Measurements from ENCODE around the gene SOCS6. TPM values are rescaled to one million over a fixed set of nuclear protein-coding genes. Genes with fewer than 3 reads are reported as not detected.
"Not testable (repeated sequence)": the region's sequence is repeated elsewhere in the genome, so short reads cannot be mapped to it uniquely, and the experiment has no call there.

Gene SOCS6
- total RNA-seq, 1 experiment from 2014 or later, result 21.1 TPM

- no peak for DNase-seq (ENCODE audit: low spot score)
Measured at GRCh38 chr18:70355620-70356385, 67.0 kb downstream of the SOCS6 start.

GRCh38 chr18:70358105-70358406 is 69.2 kb downstream of the SOCS6 start:
- peak; percentile 55 for DNase-seq (ENCODE audit: low spot score)

GRCh38 chr18:70359071-70359470 is 70.2 kb downstream of the SOCS6 start:
- DNase-seq (ENCODE audit: low spot score), result no peak

- DNase-seq (ENCODE audit: low spot score), result no peak
Measured at GRCh38 chr18:70362258-70362657, 73.4 kb downstream of the SOCS6 start.

GRCh38 chr18:70363861-70364260 is 75.0 kb downstream of the SOCS6 start:
- DNase-seq (ENCODE audit: low spot score), result no peak

DNA sequence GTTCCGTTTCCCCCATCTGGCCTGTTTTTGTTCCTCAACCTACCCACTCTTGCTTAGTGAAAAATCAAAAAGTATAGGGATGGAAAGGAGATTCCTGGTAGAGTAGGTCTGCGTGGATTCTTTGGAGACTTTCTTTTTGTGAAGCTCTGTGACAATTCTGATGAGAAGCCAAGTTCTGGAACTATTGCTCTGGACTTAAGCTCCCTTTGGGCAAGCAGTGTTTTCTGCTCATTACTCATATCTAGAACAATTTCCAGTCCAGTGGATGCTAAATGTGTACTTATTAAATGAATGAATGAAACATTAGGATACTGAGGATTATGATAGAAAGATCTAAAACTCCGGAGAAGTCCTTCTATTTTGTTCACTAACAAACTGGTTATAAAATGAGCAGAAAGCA is 76.5 kb downstream of the SOCS6 start:
- no peak for DNase-seq (ENCODE audit: low spot score)

GRCh38 chr18:70366174-70366573 is 77.3 kb downstream of the SOCS6 start:
- DNase-seq (ENCODE audit: low spot score), result no peak

DNA sequence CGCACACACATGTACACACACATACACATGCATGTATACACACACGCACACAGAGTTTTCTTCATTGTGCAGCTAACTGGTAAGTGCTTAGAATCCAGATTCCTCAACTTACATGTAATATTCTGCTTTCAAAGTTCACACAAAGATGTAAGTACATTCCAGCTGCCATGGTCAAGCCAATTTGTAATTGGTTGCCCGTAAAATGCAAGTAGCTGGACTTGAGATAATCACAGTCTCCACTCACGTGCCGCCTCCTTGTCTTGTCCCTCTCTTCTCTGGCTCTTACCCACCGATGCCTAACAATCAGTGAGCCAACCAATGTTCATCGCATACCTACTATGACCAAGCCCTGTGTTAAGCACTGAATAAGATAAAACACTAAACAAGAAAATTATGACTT is 77.8 kb downstream of the SOCS6 start:
- no peak for DNase-seq (ENCODE audit: low spot score)

GRCh38 chr18:70367344-70367743 is 78.5 kb downstream of the SOCS6 start:
- DNase-seq (ENCODE audit: low spot score), result not testable (repeated sequence)

GRCh38 chr18:70368903-70369302 is 80.1 kb downstream of the SOCS6 start:
- DNase-seq (ENCODE audit: low spot score), result no peak

DNA sequence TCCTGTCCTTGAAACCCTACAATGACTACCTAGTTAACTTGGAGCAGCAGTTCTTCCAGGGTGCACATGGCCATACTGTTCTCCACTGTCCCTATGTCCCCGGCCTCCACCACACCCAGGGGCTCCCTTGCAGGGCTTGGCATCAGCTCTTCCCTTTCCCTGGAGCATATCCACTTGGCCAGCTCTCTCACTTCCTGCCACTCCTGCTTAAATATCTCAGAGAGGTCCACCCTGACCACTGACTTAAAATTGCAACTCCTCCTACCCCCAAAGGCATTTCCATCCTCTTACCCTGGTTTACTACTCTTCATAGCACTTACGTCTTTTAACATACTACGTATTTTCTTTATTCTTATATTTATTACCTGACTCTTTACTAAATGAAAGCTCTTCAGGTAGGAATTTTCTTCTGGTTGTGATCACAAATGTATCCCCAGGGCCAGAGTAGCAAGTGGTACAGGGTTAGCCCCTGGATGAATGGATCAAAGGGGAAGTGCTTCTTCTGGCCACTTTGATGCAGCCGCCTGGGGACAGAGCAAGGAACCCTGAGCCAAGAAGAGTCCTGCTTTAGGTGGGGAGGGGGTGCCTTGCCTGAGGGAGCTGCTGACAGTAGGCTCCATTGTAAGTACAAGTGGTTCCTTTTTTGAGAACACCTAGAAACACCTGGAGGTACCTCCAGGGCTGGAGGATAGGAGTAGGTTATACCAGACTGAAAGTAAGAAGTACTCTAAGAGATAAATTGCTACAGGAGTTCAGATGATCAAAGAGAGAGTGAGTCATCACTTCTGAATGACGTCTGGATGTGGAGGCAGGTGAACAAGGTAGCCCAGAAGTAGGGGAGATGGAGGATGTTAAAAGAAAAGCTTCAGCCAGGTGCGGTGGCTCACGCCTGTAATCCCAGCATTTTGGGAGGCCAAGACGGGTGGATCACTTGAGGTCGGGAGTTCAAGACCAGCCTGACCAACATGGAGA is 82.2 kb downstream of the SOCS6 start:
- DNase-seq (ENCODE audit: low spot score), result no peak

- DNase-seq (ENCODE audit: low spot score), result no peak
Measured at GRCh38 chr18:70371908-70372307, 83.1 kb downstream of the SOCS6 start.

DNA sequence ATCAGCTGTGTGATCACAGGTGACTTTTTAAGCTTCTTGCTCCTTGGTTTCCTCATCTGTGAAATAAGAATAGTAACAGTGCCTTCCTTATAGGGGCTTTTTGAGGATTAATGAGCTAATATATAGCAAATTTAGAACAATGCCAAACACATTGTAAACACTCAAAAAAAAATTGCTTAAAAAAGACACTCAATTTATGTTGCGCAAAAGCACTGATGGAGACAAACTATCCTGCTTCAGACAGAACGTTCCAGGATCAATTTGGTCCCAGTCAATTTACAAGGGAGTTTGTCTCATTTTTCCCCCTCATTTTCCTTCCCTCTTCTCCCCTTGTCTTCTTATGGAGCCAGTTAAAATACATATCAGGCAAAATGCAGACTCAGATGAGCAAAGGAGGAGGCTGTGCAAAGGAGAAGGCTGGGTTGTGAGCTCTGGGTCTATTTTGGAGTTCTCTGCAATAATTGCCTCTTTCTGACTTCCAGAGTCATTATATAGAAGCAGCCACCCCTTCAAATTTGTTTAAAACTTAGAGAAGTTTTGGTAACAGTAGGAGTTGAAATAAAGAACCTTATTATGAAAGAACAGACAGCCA is 83.7 kb downstream of the SOCS6 start:
- peak; percentile 21 for DNase-seq (ENCODE audit: low spot score)

DNA sequence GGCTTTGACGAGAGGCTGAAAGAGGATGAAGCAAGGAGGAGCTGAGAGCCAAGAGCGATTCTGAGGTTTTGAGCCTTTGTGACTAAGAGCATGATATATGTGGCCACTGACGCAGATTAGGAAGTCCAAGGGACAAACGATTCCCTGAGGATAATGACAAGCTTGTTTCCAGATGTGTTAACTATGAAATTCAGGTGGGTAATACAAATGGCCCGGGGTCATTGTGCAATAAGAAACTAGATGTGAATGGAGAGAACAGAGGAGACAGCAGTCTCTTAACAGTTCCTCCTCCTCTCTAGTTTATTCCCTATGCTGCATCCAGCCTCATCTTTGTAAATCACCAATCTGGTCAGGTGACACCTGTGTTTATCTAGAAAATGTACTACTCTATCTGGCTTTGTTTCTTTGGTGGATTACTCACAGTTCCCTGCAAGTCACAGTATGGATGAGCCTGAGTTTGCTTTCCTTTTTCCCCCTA is 84.2 kb downstream of the SOCS6 start:
- peak; percentile 65 for DNase-seq (ENCODE audit: low spot score)

GRCh38 chr18:70374154-70374553 is 85.3 kb downstream of the SOCS6 start:
- DNase-seq (ENCODE audit: low spot score), result no peak

GRCh38 chr18:70376137-70376913 is 87.5 kb downstream of the SOCS6 start:
- DNase-seq (ENCODE audit: low spot score), result no peak

DNA sequence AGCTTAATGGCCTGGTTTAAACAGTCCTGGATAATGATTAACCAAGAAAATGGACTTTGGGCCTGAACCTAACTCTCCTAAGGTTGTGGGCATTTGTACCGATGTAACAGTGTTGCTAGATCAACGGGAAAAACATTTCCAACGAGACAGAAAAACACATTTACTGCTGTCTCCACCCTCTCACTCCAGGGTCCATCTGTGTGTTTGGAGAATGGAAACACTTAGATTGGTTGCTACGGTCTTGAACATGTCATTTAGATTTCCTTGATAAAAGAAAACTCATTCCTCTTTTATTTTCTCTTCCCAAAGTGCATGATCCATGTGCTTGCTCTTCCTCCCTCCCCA is 88.0 kb downstream of the SOCS6 start:
- peak; percentile 93 for DNase-seq (ENCODE audit: low spot score)

- DNase-seq (ENCODE audit: low spot score), result peak; percentile 60
Measured at GRCh38 chr18:70377317-70377799, 88.5 kb downstream of the SOCS6 start.

DNA sequence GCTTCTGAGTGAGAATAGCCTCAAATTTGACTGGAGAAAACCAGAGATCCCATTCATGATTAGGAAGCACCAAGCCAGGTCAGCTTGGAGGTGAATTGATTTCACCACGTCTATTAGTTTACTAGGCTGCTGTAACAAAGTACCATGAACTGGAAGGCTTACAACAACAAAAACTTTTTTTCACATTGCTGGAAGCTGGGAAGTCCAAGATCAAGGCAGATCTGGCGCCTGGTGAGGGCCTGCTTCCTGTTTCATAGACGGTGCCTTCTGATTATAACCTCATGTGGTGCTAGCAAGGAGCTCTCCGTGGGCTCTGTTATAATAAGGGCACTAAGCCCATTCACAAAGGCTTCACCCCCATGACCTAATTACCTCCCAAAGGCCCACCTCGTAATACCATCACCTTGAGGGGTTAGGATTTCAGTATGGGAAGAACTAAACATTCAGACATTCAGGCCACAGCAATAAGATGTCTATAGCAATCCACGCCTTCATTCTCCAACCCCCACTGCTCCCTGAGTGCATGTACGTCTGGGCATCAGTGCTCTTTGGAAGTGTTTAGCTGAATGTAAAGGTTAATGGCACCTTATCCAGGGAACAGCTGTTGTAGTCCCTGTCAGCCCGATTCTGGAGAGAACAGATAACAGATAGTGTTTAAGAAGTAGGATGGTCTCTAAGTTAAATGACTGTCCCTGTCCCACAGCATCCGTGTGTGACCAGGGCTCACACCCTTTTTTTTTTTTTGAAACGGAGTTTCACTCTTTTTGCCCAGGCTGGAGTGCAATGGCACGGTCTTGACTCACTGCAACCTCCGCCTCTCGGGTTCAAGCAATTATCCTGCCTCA is 89.2 kb downstream of the SOCS6 start:
- peak; percentile 28 for DNase-seq (ENCODE audit: low spot score)

Data from HT-29 (cell line).